GM12873 (cell line): ENCODE measurements around the gene ERVK3-1.

ENCODE experiments used
- CTCF ChIP-seq: IDR thresholded peaks from 2 replicates; pipeline ENCODE4 v1.5.1; 2012; ENCODE audit warnings: low read depth, mild to moderate bottlenecking, moderate library complexity, low read length, control low read depth; ENCODE audit not compliant: insufficient read depth; ENCODE audit errors: missing control alignments

Gene ERVK3-1

GRCh38 chr19:58305065-58305931 is at the start of gene ERVK3-1:
TSS of gene ERVK3-1 (plus strand) at chr19:58305377. CDS start at chr19:58312169, 6,792 bp downstream.
- TF ChIP-seq CTCF = no peak

- no peak for TF ChIP-seq CTCF
Measured at GRCh38 chr19:58261600-58261967, 43.6 kb upstream of the ERVK3-1 start.

- no peak for TF ChIP-seq CTCF
Measured at GRCh38 chr19:58261968-58262921, 42.9 kb upstream of the ERVK3-1 start.

- TF ChIP-seq CTCF = no peak
Measured at GRCh38 chr19:58262922-58263296, 42.3 kb upstream of the ERVK3-1 start.

GRCh38 chr19:58265100-58265499 is 40.1 kb upstream of the ERVK3-1 start:
- TF ChIP-seq CTCF = no peak

GRCh38 chr19:58268344-58268743 is 36.8 kb upstream of the ERVK3-1 start:
- no peak for TF ChIP-seq CTCF

- no peak for TF ChIP-seq CTCF
Measured at GRCh38 chr19:58274771-58275201, 30.4 kb upstream of the ERVK3-1 start.
